Thyroid gland (tissue), 4 donors: ENCODE data around the gene AP2A2. TPM values are rescaled to one million over a fixed set of nuclear protein-coding genes. Genes with fewer than 3 reads are reported as not detected.

Experiments
- DNase-seq, 2 donors: peaks; one replicate each; pipeline ENCODE4 v3.0.0-alpha.2; 2019
- H3K27ac ChIP-seq, 3 donors: fragments of 200-600 bp; sonication (generic); 1 replicate in 2 of 3; 2 replicates in 1 of 3; pipeline ENCODE4 v1.5.1; 2016 to 2019; ENCODE audit warnings: mild to moderate bottlenecking in 1 of 3, moderate library complexity in 1 of 3
- H3K27me3 ChIP-seq: fragments of 200-600 bp; sonication (generic); one replicate; pipeline ENCODE4 v1.5.1; 2019
- H3K36me3 ChIP-seq, 2 donors: fragments of 200-600 bp; sonication (generic); one replicate each; pipeline ENCODE4 v1.5.1; 2016 to 2019
- H3K4me1 ChIP-seq, 2 donors: fragments of 200-600 bp; sonication (generic); one replicate each; pipeline ENCODE4 v1.5.1; 2017 to 2019
- H3K4me3 ChIP-seq, 3 donors: fragments of 200-600 bp; sonication (generic); replicated peaks in 1 of 3; 1 replicate in 2 of 3; 2 replicates in 1 of 3; pipeline ENCODE4 v1.5.1; 2016; ENCODE audit warnings: mild to moderate bottlenecking in 1 of 3
- H3K9me3 ChIP-seq: fragments of 200-600 bp; sonication (generic); one replicate; pipeline ENCODE4 v1.5.1; 2017
- POLR2A ChIP-seq, 2 donors: fragments of 450-650 bp; IDR thresholded peaks; one replicate each; pipeline ENCODE4 v1.6.1; 2017; ENCODE audit warnings: antibody characterized with exemption in 2 of 2, mild to moderate bottlenecking in 2 of 2, moderate library complexity in 1 of 2
- WGBS, 2 donors: methylation state at CpG; one replicate each; pipeline ENCODE4 v1.1.5; 2017; 5-methylcytosine and 5-hydroxymethylcytosine counted together
- intact Hi-C: fragments of 100-400 bp; cut with DNase I; formaldehyde crosslinking; loops from one replicate; pipeline ENCODE4 v1.15.1; 2023
- total RNA-seq, 4 donors: library from RNA; depleted of rRNA; stranded (reverse); fragments of >200 nt; gene quantifications; one replicate each; pipeline ENCODE4 v1.2.3, GENCODE V29; 2016
- TF ChIP-seq, protein P1 (sequence below), 6 experiments: fragments of 200-600 bp in 3 of 6; fragments of 450-650 bp in 3 of 6; sonication (generic) in 3 of 6; IDR thresholded peaks; one replicate each; pipeline ENCODE4 v1.5.1; 2016 to 2019; ENCODE audit warnings: antibody characterized with exemption in 6 of 6, mild to moderate bottlenecking in 2 of 6, inconsistent platforms in 1 of 6, moderate library complexity in 1 of 6

Gene AP2A2
- total RNA-seq, 4 donors from 2014 or later = 37.2 to 67.3 (median 54.1) TPM

- H3K4me3 ChIP-seq = no peak overlapping the region
- intact Hi-C loops = no loop called here
- H3K27me3 ChIP-seq = no peaks in the 10 kb centered on the region
- TF ChIP-seq, protein P1, sequence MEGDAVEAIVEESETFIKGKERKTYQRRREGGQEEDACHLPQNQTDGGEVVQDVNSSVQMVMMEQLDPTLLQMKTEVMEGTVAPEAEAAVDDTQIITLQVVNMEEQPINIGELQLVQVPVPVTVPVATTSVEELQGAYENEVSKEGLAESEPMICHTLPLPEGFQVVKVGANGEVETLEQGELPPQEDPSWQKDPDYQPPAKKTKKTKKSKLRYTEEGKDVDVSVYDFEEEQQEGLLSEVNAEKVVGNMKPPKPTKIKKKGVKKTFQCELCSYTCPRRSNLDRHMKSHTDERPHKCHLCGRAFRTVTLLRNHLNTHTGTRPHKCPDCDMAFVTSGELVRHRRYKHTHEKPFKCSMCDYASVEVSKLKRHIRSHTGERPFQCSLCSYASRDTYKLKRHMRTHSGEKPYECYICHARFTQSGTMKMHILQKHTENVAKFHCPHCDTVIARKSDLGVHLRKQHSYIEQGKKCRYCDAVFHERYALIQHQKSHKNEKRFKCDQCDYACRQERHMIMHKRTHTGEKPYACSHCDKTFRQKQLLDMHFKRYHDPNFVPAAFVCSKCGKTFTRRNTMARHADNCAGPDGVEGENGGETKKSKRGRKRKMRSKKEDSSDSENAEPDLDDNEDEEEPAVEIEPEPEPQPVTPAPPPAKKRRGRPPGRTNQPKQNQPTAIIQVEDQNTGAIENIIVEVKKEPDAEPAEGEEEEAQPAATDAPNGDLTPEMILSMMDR (IDR thresholded peaks at IDR 0.05) = no peak
- TF ChIP-seq POLR2A (IDR thresholded peaks at IDR 0.05) = no peak
- H3K36me3 ChIP-seq = peaks cover 12 to 13% of the 10 kb centered on the region in 2 donors
- WGBS, 2 donors = 72 to 87% methylated on average over 13 to 16 of the region's 16 CpGs
- no peaks in the 10 kb centered on the region for H3K9me3 ChIP-seq
- no peak for DNase-seq
- H3K27ac ChIP-seq = peak overlapping the region in 1 of 3 donors; percentile 53
- peaks cover 22 to 30% of the 10 kb centered on the region in 2 donors for H3K4me1 ChIP-seq
Observed at GRCh38 chr11:978781-979180, 53.1 kb downstream of the AP2A2 start.

DNA sequence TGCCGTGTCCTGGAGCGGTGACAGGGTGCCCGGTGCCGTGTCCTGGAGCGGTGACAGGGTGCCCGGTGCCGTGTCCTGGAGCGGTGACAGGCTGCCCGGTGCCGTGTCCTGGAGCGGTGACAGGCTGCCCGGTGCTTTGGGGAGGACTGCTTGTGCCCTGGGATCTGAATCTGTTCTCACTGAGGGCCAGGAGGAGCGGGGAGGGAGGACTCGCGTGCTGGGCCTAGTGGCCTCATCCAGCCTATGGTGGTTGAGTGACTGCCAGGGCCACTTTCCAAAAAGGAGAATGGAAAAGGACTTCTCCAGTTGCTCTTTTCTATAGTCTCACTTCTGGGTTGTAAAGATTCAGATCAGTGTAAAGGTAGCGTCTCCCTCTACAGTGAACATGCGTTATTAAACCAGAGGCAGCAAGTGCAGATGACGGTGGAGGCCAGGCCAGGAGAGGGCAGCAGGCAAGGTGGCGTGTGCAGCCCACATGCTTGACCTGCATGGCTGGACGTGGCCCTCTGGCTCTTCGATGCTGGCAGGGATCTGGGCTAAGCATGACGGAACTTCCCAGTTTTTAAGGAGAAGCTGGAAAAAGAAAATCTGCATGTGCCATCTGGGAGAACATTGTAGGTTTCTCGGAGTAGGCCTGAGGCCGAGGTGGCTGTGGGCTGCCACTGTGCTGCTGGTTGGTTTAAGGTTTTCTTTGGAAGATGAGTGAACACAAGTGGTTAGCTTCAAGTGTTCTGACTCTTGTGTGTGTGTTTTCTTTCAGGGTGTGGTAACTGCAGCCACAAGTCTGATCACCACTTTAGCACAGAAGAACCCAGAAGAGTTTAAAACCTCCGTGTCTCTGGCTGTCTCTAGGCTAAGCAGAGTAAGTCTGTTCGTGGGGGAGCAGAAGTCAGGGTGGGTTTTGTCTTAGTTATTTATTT lies 55.0 kb downstream of the AP2A2 start:
- H3K27me3 ChIP-seq = no peaks in the 10 kb centered on the region
- WGBS, 2 donors = 52 to 56% methylated on average over 13 to 22 of the region's 26 CpGs
- peak overlapping the region; percentile 44 to 51 (median 50) for H3K27ac ChIP-seq
- peaks cover 22 to 30% of the 10 kb centered on the region in 2 donors for H3K4me1 ChIP-seq
- H3K9me3 ChIP-seq = no peaks in the 10 kb centered on the region
- DNase-seq = peak; percentile 66 to 69
- TF ChIP-seq POLR2A (IDR thresholded peaks at IDR 0.05) = no peak
- TF ChIP-seq, protein P1 (IDR thresholded peaks at IDR 0.05) = peak in 3 of 6 experiments; percentile 30 to 41 (median 36)
- intact Hi-C loops = loop anchor here (10.0 kb wide), 1 partner anchor 56 kb away; the partner anchor contains the start of gene AP2A2
- no peak overlapping the region for H3K4me3 ChIP-seq
- peaks cover 27% of the 10 kb centered on the region in 2 donors for H3K36me3 ChIP-seq

- intact Hi-C loops = loop anchor here (10.0 kb wide), 1 partner anchor 57 kb away; the partner anchor contains the start of gene AP2A2
- DNase-seq = no peak
- no peaks in the 10 kb centered on the region for H3K9me3 ChIP-seq
- H3K36me3 ChIP-seq = peaks cover 31 to 34% of the 10 kb centered on the region in 2 donors
- H3K27me3 ChIP-seq = no peaks in the 10 kb centered on the region
- peaks cover 29 to 40% of the 10 kb centered on the region in 2 donors for H3K4me1 ChIP-seq
- 94 to 96% methylated on average over 14 of the region's 14 CpGs for WGBS, 2 donors
- peak overlapping the region in 1 of 3 donors; percentile 50 for H3K27ac ChIP-seq
- no peak overlapping the region for H3K4me3 ChIP-seq
- TF ChIP-seq POLR2A (IDR thresholded peaks at IDR 0.05) = no peak
- TF ChIP-seq, protein P1 (IDR thresholded peaks at IDR 0.05) = no peak
Observed at GRCh38 chr11:981764-982163, 56.1 kb downstream of the AP2A2 start.

GRCh38 chr11:984546-984945 lies 58.9 kb downstream of the AP2A2 start:
- no peak overlapping the region for H3K27ac ChIP-seq
- intact Hi-C loops = loop anchor here (10.0 kb wide), 1 partner anchor 60 kb away; the partner anchor contains the start of gene AP2A2
- peaks cover 42 to 48% of the 10 kb centered on the region in 2 donors for H3K36me3 ChIP-seq
- DNase-seq = no peak
- TF ChIP-seq, protein P1 (IDR thresholded peaks at IDR 0.05) = no peak
- TF ChIP-seq POLR2A (IDR thresholded peaks at IDR 0.05) = no peak
- H3K4me3 ChIP-seq = no peak overlapping the region
- H3K4me1 ChIP-seq = peaks cover 30 to 36% of the 10 kb centered on the region in 2 donors
- WGBS, 2 donors = 95 to 96% methylated on average over 14 to 15 of the region's 15 CpGs
- no peaks in the 10 kb centered on the region for H3K9me3 ChIP-seq
- H3K27me3 ChIP-seq = no peaks in the 10 kb centered on the region
